ENCODE results near the gene MASTL. TPM values are rescaled to one million over a fixed set of nuclear protein-coding genes. Genes with fewer than 3 reads are reported as not detected.

The MASTL gene
- total and polyA plus RNA-seq, 2 donors (not counting 1 experiment from before 2014, with no cell fraction given), result 7.6 to 12.4 TPM

- CTCF ChIA-PET, result no interaction called here
- Histone ChIP-seq H3K4me1 (ENCODE audit: control insufficient read depth in 2 of 2, insufficient read depth in 2 of 2, low read length in 2 of 2) (peaks cover 5 to 9% of the 10 kb centered on the region in 2 donors), H3K9me3 (ENCODE audit: control extremely low read depth in 1 of 3, control insufficient read depth in 2 of 3, insufficient read depth in 1 of 3, low read length in 2 of 3) (no peaks in the 10 kb centered on the region), H3K4me2 (replicated peaks; ENCODE audit: low read depth, low read length, poor library complexity, severe bottlenecking) (no peak overlapping the region), H3K27ac (ENCODE audit: low read length in 2 of 2) (no peak overlapping the region), H3K9ac (ENCODE audit: low read length) (no peak overlapping the region), H3K79me2 (ENCODE audit: control insufficient read depth, insufficient read depth, low read length) (peaks cover 92% of the 10 kb centered on the region), H3K27me3 (replicated peaks in 1 of 4; ENCODE audit: control extremely low read depth in 1 of 4, control insufficient read depth in 3 of 4, insufficient read depth in 4 of 4, low read length in 3 of 4) (no peaks in the 10 kb centered on the region), H2AFZ (ENCODE audit: insufficient read depth, low read depth, low read length, poor library complexity, severe bottlenecking) (no peak overlapping the region), H3K36me3 (replicated peaks in 1 of 2; ENCODE audit: control extremely low read depth in 1 of 2, control insufficient read depth in 1 of 2, extremely low read depth in 1 of 2, insufficient read depth in 2 of 2, low read length in 1 of 2) (peaks cover 4 to 50% of the 10 kb centered on the region in 2 experiments), H3K4me3 (ENCODE audit: control extremely low read depth in 1 of 5, extremely low read depth in 1 of 5, insufficient read depth in 1 of 5, low read depth in 2 of 5, low read length in 4 of 5) (no peak overlapping the region), H4K20me1 (ENCODE audit: control insufficient read depth, insufficient read depth, low read length, poor library complexity, severe bottlenecking) (peaks cover 59% of the 10 kb centered on the region)
- H3K27ac Mint-ChIP-seq, result no peak overlapping the region
- no peaks in the 10 kb centered on the region for H3K27me3 Mint-ChIP-seq
- 73% methylated on average over 3 of the region's 5 CpGs for WGBS (ENCODE audit: insufficient coverage)
- DNase-seq, result no peak
- no peaks in the 10 kb centered on the region for H3K9me3 Mint-ChIP-seq (ENCODE audit: insufficient read depth)
- POLR2A ChIA-PET, result no interaction called here
- H3K4me3 Mint-ChIP-seq, result no peak overlapping the region
- ATAC-seq (ENCODE audit: low read depth), result no peak
- intact Hi-C loops (cut with micrococcal nuclease), result no loop called here
- no peak for TF ChIP-seq CTCF (IDR thresholded peaks at IDR 0.05)
- no peak for TF ChIP-seq EZH2 (IDR thresholded peaks at IDR 0.05; ENCODE audit: borderline replicate concordance, insufficient read depth, low read depth, low read length, poor library complexity, severe bottlenecking)
- H3K4me1 Mint-ChIP-seq, result peaks cover 21% of the 10 kb centered on the region
Observed at GRCh38 chr10:27147701-27148100, 7.5 kb upstream of the MASTL start.

GRCh38 chr10:27150261-27150660 lies 4.9 kb upstream of the MASTL start:
- Histone ChIP-seq H3K27ac (ENCODE audit: low read length in 2 of 2) (no peak overlapping the region), H3K36me3 (replicated peaks in 1 of 2; ENCODE audit: control extremely low read depth in 1 of 2, control insufficient read depth in 1 of 2, extremely low read depth in 1 of 2, insufficient read depth in 2 of 2, low read length in 1 of 2) (peaks cover 2 to 36% of the 10 kb centered on the region in 2 experiments), H3K27me3 (replicated peaks in 1 of 4; ENCODE audit: control extremely low read depth in 1 of 4, control insufficient read depth in 3 of 4, insufficient read depth in 4 of 4, low read length in 3 of 4) (no peaks in the 10 kb centered on the region), H3K4me2 (replicated peaks; ENCODE audit: low read depth, low read length, poor library complexity, severe bottlenecking) (no peak overlapping the region), H2AFZ (ENCODE audit: insufficient read depth, low read depth, low read length, poor library complexity, severe bottlenecking) (no peak overlapping the region), H3K9ac (ENCODE audit: low read length) (no peak overlapping the region), H3K79me2 (ENCODE audit: control insufficient read depth, insufficient read depth, low read length) (peaks cover 90% of the 10 kb centered on the region), H3K4me1 (ENCODE audit: control insufficient read depth in 2 of 2, insufficient read depth in 2 of 2, low read length in 2 of 2) (peaks cover 16 to 17% of the 10 kb centered on the region in 2 donors), H4K20me1 (ENCODE audit: control insufficient read depth, insufficient read depth, low read length, poor library complexity, severe bottlenecking) (peaks cover 55% of the 10 kb centered on the region), H3K9me3 (ENCODE audit: control extremely low read depth in 1 of 3, control insufficient read depth in 2 of 3, insufficient read depth in 1 of 3, low read length in 2 of 3) (no peaks in the 10 kb centered on the region), H3K4me3 (ENCODE audit: control extremely low read depth in 1 of 5, extremely low read depth in 1 of 5, insufficient read depth in 1 of 5, low read depth in 2 of 5, low read length in 4 of 5) (no peak overlapping the region)
- H3K4me3 Mint-ChIP-seq, result no peak overlapping the region
- H3K9me3 Mint-ChIP-seq (ENCODE audit: insufficient read depth), result no peaks in the 10 kb centered on the region
- ChIA-PET POLR2A (no interaction called here), CTCF (interaction anchor here (0.7 kb wide), 1 partner anchor 14 kb away, joined by 3 read pairs; no protein-coding TSS in a partner anchor)
- ATAC-seq (ENCODE audit: low read depth), result no peak
- WGBS (ENCODE audit: insufficient coverage), result no CpG with 5 or more reads among the region's 1 CpG
- no peak for TF ChIP-seq CTCF (IDR thresholded peaks at IDR 0.05)
- H3K4me1 Mint-ChIP-seq, result peaks cover 39% of the 10 kb centered on the region
- no peak overlapping the region for H3K27ac Mint-ChIP-seq
- no peaks in the 10 kb centered on the region for H3K27me3 Mint-ChIP-seq
- DNase-seq, result no peak
- intact Hi-C loops (cut with micrococcal nuclease), result no loop called here
